Smooth muscle cell of the brain vasculature (primary cell): Measurements from ENCODE around the gene WWOX.

Experiments
- DNase-seq: peaks from one replicate; pipeline ENCODE4 v3.0.0-alpha.2; 2012; ENCODE audit warnings: low read depth, low spot score

The WWOX gene

GRCh38 chr16:78297066-78297666 lies 197.7 kb downstream of the WWOX start:
- peak; percentile 70 for DNase-seq

GRCh38 chr16:78298986-78299385 lies 199.5 kb downstream of the WWOX start:
- no peak for DNase-seq

- DNase-seq: no peak
Observed at GRCh38 chr16:78300469-78300868, 201.0 kb downstream of the WWOX start.

- DNase-seq: no peak
Observed at GRCh38 chr16:78303946-78304345, 204.5 kb downstream of the WWOX start.

GRCh38 chr16:78306361-78306760 lies 206.9 kb downstream of the WWOX start:
- no peak for DNase-seq

- DNase-seq: no peak
Observed at GRCh38 chr16:78307824-78308528, 208.5 kb downstream of the WWOX start.

GRCh38 chr16:78309763-78310162 lies 210.3 kb downstream of the WWOX start:
- DNase-seq: no peak

- DNase-seq: no peak
Observed at GRCh38 chr16:78310196-78310595, 210.7 kb downstream of the WWOX start.

- no peak for DNase-seq
Observed at GRCh38 chr16:78310990-78311561, 211.6 kb downstream of the WWOX start.

GRCh38 chr16:78311831-78312230 lies 212.4 kb downstream of the WWOX start:
- DNase-seq: no peak

- DNase-seq: no peak
Observed at GRCh38 chr16:78317564-78318240, 218.2 kb downstream of the WWOX start.

GRCh38 chr16:78321620-78322360 lies 222.3 kb downstream of the WWOX start:
- no peak for DNase-seq

- DNase-seq: no peak
Observed at GRCh38 chr16:78323315-78323714, 223.9 kb downstream of the WWOX start.

- no peak for DNase-seq
Observed at GRCh38 chr16:78324649-78325285, 225.3 kb downstream of the WWOX start.

- DNase-seq: no peak
Observed at GRCh38 chr16:78325468-78326352, 226.3 kb downstream of the WWOX start.

- no peak for DNase-seq
Observed at GRCh38 chr16:78326731-78327130, 227.3 kb downstream of the WWOX start.

GRCh38 chr16:78331731-78332130 lies 232.3 kb downstream of the WWOX start:
- DNase-seq: no peak

- no peak for DNase-seq
Observed at GRCh38 chr16:78333808-78334207, 234.4 kb downstream of the WWOX start.

GRCh38 chr16:78340590-78340989 lies 241.1 kb downstream of the WWOX start:
- DNase-seq: no peak

GRCh38 chr16:78348068-78348467 lies 248.6 kb downstream of the WWOX start:
- no peak for DNase-seq
